OCI-LY7 (cell line): Measurements from ENCODE around the gene CALD1.

Experiments
- CTCF ChIP-seq: fragments of 200-600 bp; sonication (generic); conservative IDR thresholded peaks from 2 replicates; pipeline ENCODE4 v1.5.1; 2014; ENCODE audit warnings: mild to moderate bottlenecking, antibody characterized with exemption, low read length, moderate library complexity, mixed read lengths
- EZH2phosphoT487 ChIP-seq: fragments of 200-600 bp; sonication (generic); IDR thresholded peaks from 2 replicates; pipeline ENCODE4 v1.6.1; 2018; ENCODE audit warnings: low read depth, borderline replicate concordance, mild to moderate bottlenecking, mixed run types, antibody characterized with exemption, low read length, moderate library complexity, mixed read lengths

- TF ChIP-seq CTCF (no peak), EZH2phosphoT487 (no peak)
Measured at GRCh38 chr7:134866617-134867016, 87.2 kb downstream of the CALD1 start.
